UCSD-AML1 (cell line): ENCODE results near the gene GGCX.
"Not testable (repeated sequence)": the region's sequence is repeated elsewhere in the genome, so short reads cannot be mapped to it uniquely, and the experiment has no call there.

Experiments used
- DNase-seq: peaks from one replicate; lab custom pipeline; 2025; ENCODE audit not compliant: unreplicated experiment; lab: John Stamatoyannopoulos, UW

Gene GGCX

GRCh38 chr2:85594715-85595300 lies 33.5 kb upstream of the GGCX start:
- no peak for DNase-seq

GRCh38 chr2:85593023-85593422 lies 31.7 kb upstream of the GGCX start:
- DNase-seq, result no peak

GRCh38 chr2:85592299-85592698 lies 31.0 kb upstream of the GGCX start:
- not testable (repeated sequence) for DNase-seq

- no peak for DNase-seq
These were observed 30.3 kb upstream of the GGCX start for GRCh38 chr2:85591563-85591962.

DNA sequence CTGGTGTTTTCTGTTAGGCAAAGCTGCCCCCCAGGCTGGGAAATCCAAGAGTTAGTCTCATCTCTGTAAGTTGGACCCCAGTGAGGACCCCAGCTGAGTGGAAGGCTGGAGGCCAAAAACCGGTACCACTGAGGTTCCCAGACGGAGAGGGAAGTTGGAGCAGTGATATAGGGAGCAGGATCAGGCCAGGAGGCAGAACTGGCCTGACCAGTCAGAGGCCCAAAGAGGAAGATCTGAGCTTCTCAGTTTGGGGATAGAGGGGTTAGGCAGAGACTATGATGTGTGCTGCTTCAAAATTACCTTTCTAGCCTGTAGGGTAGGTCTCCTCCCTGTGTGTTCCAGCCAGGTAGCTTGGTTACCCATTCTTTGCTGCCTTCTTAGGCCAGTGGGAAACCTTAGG lies 29.7 kb upstream of the GGCX start:
- DNase-seq, result no peak

GRCh38 chr2:85589982-85590791 lies 28.9 kb upstream of the GGCX start:
- DNase-seq, result peak; percentile 35

DNA sequence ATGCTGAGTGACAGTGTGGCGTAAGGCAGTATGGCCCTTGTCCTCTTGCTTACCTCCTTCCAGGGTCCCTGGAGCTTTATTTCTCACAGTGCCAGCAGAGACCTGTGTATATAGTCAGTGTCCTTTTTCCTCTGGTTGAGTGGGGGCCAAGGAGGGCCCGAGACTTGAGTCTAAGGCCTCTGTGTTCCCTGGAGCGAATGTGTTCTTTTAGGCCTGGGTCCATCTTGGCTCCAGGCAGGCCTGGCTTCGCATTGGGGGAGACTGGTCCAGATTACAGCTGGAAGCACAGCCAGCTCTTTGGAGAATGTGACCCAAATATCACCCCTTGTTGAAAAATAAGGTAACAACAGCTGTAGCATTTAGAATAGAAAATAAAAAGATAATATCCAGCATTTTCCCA lies 27.9 kb upstream of the GGCX start:
- DNase-seq, result no peak

- DNase-seq, result no peak
These were observed 27.4 kb upstream of the GGCX start for GRCh38 chr2:85588645-85589044.

GRCh38 chr2:85588236-85588635 lies 26.9 kb upstream of the GGCX start:
- DNase-seq, result peak; percentile 27

GRCh38 chr2:85585781-85586105 lies 24.4 kb upstream of the GGCX start:
- no peak for DNase-seq

GRCh38 chr2:85584857-85585780 lies 23.8 kb upstream of the GGCX start:
- DNase-seq, result peak; percentile 67

DNA sequence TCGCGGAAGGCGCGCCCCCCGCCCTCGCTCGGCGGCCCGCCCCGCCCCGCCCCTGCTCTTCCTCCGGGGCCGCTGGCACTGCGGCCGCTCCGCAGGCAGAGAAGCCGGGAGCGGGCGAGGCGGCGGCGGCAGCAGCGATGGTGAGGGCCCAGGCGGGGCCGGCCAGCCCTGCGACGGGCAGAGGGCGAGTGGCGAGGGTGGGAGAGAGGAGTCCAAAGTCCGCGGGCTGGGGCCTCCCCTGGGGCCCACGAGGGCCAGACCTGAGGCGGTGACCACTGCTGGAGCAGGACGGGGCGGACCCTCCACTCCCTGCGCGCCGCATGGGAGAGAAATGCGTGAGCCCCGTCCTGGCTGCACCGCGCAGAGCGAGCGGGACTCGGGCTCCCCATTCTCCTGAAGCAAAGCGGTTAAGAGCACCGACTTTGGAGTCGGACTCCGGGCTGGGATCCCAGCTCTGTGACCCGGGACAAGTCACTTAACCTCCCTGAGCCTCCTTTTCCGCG lies 23.1 kb upstream of the GGCX start, which contains the start of gene VAMP5:
Gene VAMP5 (plus strand): TSS at position 78 of the 503 bp plus-strand sequence. CDS start 60 bp downstream, at position 138.
- no peak for DNase-seq

GRCh38 chr2:85583667-85584353 lies 22.5 kb upstream of the GGCX start:
- no peak for DNase-seq

GRCh38 chr2:85582492-85582891 lies 21.2 kb upstream of the GGCX start:
- peak; percentile 51 for DNase-seq

DNA sequence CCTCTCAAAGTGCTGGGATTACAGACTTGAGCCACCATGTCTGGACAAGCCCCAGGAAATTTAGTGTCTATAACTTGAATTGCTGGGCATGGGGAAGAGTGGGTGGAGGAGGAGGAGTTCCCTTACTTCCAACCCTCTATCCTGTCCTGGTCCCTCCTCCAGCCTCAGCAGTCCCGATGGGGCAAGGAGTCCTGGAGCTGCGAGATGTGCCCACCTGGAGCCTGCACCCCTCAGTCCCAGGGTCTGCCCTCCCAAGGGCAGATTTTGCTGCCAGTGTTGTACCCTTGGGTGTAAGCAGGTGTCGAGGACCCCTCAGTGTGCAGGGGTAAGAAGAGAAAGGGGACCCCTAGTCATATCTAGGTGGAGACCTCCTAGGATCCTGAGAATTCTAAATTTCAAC lies 18.9 kb upstream of the GGCX start:
- DNase-seq, result no peak

- DNase-seq, result peak; percentile 44
These were observed 18.1 kb upstream of the GGCX start for GRCh38 chr2:85579266-85579935.

DNA sequence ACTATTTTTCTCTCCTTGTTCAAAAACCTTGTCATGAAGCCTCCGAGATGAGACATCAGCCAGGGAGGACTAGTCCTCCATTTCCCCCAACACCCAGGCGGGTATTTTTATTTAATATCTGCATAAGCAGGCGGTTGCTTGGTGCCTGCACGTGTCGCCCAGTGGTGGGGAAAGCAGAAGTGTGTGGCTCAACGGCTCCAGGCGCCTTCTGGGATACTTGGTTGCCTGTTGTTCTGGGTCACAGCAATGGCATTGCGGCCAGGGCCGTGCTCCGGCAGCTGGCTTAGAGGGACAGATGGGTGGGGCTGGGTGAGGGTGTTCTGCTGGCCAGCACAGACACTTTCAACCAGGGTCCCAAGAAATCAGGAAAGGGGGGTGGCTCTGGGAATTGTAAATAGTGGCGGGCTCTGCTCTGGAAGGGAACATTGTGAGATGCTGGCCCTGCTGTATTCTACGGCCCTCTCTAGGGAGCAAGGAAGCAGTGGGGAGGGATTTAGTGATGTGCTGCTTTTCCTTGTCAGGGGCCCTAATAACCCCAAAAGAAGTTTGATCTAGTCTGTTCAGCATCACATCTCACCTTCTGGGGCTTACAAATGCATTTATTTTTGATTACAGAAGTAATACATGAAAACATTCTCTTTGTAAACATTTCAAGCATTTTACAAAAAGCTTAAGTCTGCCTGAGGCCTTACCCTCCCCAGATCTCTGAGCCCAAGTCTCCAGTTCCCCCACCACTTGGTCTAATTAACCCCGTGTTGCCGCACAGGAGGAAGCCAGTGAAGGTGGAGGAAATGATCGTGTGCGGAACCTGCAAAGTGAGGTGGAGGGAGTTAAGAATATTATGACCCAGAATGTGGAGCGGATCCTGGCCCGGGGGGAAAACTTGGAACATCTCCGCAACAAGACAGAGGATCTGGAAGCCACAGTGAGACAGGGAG lies 17.2 kb upstream of the GGCX start:
- peak; percentile 67 for DNase-seq

- DNase-seq, result peak; percentile 71
These were observed 16.3 kb upstream of the GGCX start, which contains the start of gene VAMP8 for GRCh38 chr2:85577386-85578242. TSS of gene VAMP8 (plus strand) at chr2:85577586. CDS start at chr2:85577647, 61 bp downstream.
